Measurements from ENCODE around the gene ULK4. TPM values are rescaled to one million over a fixed set of nuclear protein-coding genes. Genes with fewer than 3 reads are reported as not detected.

ULK4 gene
- total RNA-seq, 2 donors from 2014 or later, result 11.1 to 17.9 TPM

DNA sequence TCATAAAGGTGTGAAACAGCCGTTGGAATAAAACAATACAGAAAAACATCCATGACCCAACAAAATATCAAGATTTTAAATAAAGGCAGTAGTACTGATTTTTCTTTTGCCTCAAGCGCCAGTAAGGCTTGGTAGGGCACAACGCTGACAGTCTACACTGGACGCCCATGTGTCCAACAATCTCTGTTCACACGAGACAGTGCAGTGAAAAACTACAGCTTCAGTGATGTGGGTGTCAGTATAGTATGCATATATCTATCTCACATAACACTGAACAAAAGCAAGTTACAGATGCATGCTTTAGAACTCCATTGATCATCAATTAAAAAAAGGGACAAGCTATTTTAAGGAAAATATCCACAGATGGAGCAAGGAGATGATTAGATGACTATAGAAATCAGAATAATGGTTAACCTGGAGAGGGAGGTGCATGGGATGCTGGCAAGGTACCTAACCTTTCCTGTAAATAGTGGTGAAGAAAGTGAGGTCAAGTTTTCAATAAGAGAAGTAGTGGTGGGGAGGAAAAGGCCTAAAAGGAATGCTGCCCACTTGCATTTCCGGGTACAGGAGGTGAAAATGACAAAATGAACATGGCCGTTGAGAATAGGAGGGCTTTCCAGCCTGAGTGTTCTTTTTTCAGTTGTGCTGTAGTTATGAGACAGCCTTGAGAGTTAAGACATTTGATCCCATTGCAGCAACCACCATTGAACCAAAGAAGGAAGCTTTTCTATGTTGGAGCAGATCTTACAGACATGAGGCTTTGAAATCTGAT lies 719.9 kb downstream of the ULK4 start:
- H3K27me3 Mint-ChIP-seq (ENCODE audit: insufficient read depth), result no peaks in the 10 kb centered on the region
- Histone ChIP-seq H3K27me3 (ENCODE audit: control insufficient read depth, insufficient read depth, low read length, poor library complexity, severe bottlenecking) (no peaks in the 10 kb centered on the region), H3K36me3 (ENCODE audit: control insufficient read depth, insufficient read depth, low read length) (peaks cover 79% of the 10 kb centered on the region), H3K27ac (ENCODE audit: low read depth, low read length) (no peak overlapping the region), H3K4me1 (ENCODE audit: control insufficient read depth, insufficient read depth, low read length) (peaks cover 13% of the 10 kb centered on the region), H3K4me3 (ENCODE audit: low read length) (no peak overlapping the region), H3K9ac (ENCODE audit: extremely low read depth, low read length, poor library complexity, severe bottlenecking) (no peak overlapping the region), H3K9me3 (ENCODE audit: control insufficient read depth, low read length) (no peaks in the 10 kb centered on the region)
- DNase-seq, result no peak
- no peak overlapping the region for H3K4me3 Mint-ChIP-seq
- H3K36me3 Mint-ChIP-seq (ENCODE audit: low read depth), result peaks cover 61% of the 10 kb centered on the region
- no peaks in the 10 kb centered on the region for H3K9me3 Mint-ChIP-seq
- H3K27ac Mint-ChIP-seq, result no peak overlapping the region
- TF ChIP-seq CTCF (conservative IDR thresholded peaks at IDR 0.05), result no peak
- WGBS, 2 experiments (ENCODE audit: insufficient coverage in 1 of 2, insufficient read length in 1 of 2), result 95 to 97% methylated on average over 5 to 7 of the region's 7 CpGs
- H3K4me1 Mint-ChIP-seq, result peaks cover 37% of the 10 kb centered on the region

DNA sequence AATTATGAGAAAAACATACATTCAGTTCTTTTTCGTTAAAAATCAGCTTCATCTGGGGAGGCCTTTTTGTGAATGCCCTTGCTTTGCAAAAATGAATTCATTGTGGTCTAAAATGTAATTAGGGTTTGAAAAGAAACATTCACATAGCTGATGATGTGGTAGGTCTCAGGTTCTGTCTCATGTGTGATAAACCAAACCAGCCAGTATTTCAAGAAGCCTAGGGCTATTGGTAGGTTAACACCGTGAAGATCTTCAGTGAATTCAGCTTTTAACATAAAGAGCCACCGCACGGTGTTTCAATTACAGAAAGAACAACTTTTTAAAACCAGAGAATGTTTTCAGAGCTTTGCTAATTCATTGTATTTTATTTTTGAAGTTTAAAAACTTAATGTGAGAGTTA lies 720.7 kb downstream of the ULK4 start:
- Histone ChIP-seq H3K9ac (ENCODE audit: extremely low read depth, low read length, poor library complexity, severe bottlenecking) (no peak overlapping the region), H3K27ac (ENCODE audit: low read depth, low read length) (no peak overlapping the region), H3K4me1 (ENCODE audit: control insufficient read depth, insufficient read depth, low read length) (peaks cover 21% of the 10 kb centered on the region), H3K27me3 (ENCODE audit: control insufficient read depth, insufficient read depth, low read length, poor library complexity, severe bottlenecking) (no peaks in the 10 kb centered on the region), H3K4me3 (ENCODE audit: low read length) (no peak overlapping the region), H3K9me3 (ENCODE audit: control insufficient read depth, low read length) (no peaks in the 10 kb centered on the region), H3K36me3 (ENCODE audit: control insufficient read depth, insufficient read depth, low read length) (peaks cover 87% of the 10 kb centered on the region)
- Mint-ChIP-seq H3K27ac (no peak overlapping the region), H3K4me3 (no peak overlapping the region), H3K27me3 (ENCODE audit: insufficient read depth) (no peaks in the 10 kb centered on the region), H3K9me3 (no peaks in the 10 kb centered on the region), H3K36me3 (ENCODE audit: low read depth) (peaks cover 69% of the 10 kb centered on the region), H3K4me1 (peaks cover 43% of the 10 kb centered on the region)
- TF ChIP-seq CTCF (conservative IDR thresholded peaks at IDR 0.05), result no peak
- WGBS, 2 experiments (ENCODE audit: insufficient coverage in 1 of 2, insufficient read length in 1 of 2), result 92 to 95% methylated on average over 3 to 4 of the region's 4 CpGs
- DNase-seq, result no peak

DNA sequence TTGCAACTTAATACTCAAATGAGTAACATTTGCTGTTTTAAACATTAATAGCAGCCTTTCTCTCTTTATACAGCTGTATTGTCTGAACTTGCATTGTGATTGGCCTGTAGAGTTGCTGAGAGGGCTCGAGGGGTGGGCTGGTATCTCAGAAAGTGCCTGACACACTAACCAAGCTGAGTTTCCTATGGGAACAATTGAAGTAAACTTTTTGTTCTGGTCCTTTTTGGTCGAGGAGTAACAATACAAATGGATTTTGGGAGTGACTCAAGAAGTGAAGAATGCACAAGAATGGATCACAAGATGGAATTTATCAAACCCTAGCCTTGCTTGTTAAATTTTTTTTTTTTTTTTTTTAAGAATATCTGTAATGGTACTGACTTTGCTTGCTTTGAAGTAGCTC lies 722.3 kb downstream of the ULK4 start:
- Histone ChIP-seq H3K4me3 (ENCODE audit: low read length) (no peak overlapping the region), H3K36me3 (ENCODE audit: control insufficient read depth, insufficient read depth, low read length) (peaks cover 93% of the 10 kb centered on the region), H3K27ac (ENCODE audit: low read depth, low read length) (no peak overlapping the region), H3K4me1 (ENCODE audit: control insufficient read depth, insufficient read depth, low read length) (peaks cover 35% of the 10 kb centered on the region), H3K9ac (ENCODE audit: extremely low read depth, low read length, poor library complexity, severe bottlenecking) (no peak overlapping the region), H3K27me3 (ENCODE audit: control insufficient read depth, insufficient read depth, low read length, poor library complexity, severe bottlenecking) (no peaks in the 10 kb centered on the region), H3K9me3 (ENCODE audit: control insufficient read depth, low read length) (no peaks in the 10 kb centered on the region)
- 83 to 84% methylated on average over 2 of the region's 2 CpGs for WGBS, 2 experiments (ENCODE audit: insufficient coverage in 1 of 2, insufficient read length in 1 of 2)
- Mint-ChIP-seq H3K36me3 (ENCODE audit: low read depth) (peaks cover 64% of the 10 kb centered on the region), H3K4me3 (no peak overlapping the region), H3K4me1 (peaks cover 58% of the 10 kb centered on the region), H3K27ac (peak overlapping the region; percentile 55), H3K9me3 (no peaks in the 10 kb centered on the region), H3K27me3 (ENCODE audit: insufficient read depth) (no peaks in the 10 kb centered on the region)
- TF ChIP-seq CTCF (conservative IDR thresholded peaks at IDR 0.05), result no peak
- DNase-seq, result no peak

Measured in endodermal cell (in vitro differentiated cells).